ENCODE measurements around the gene PPP3R1.

PPP3R1 gene

DNA sequence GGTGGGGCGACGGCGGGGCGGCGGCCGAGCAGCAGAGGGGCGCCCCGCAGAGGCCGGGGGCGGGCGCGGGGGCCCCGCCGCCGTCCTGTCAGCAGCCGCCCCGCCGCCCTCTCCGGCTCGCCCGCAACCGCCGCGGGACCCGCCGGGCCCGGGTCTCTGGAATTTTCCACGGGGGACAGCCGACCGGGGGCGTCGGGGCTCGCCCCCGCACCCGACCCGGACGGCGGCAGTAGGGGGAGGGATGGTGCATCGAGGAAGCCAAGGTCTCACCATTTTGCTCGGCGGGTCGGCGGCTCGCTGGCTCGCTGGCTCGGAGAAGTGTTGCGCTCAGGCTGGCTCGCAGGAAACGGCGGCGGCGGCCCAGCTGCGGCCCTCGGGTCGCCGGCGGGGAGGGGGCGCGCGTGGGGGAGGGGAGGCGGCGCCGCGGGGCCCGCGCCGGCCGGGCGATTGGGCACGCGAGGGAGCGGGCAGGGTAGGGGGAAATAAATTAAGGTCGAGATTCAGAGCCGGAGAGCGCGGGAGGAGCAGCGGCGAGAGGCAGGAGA is 405 bp downstream of the PPP3R1 start:
- H3K4me1 ChIP-seq (ENCODE audit: low read depth, poor library complexity, severe bottlenecking) = peaks cover 61% of the 10 kb centered on the region
- no peaks in the 10 kb centered on the region for H3K27me3 ChIP-seq (ENCODE audit: insufficient read depth, low read depth)
- peaks cover 57% of the 10 kb centered on the region for H3K79me2 ChIP-seq (ENCODE audit: insufficient read depth, low read depth)
- peak overlapping the region; percentile 91 for H3K27ac ChIP-seq
- no peak overlapping the region for H3K4me2 ChIP-seq
- TF ChIP-seq, protein P1, sequence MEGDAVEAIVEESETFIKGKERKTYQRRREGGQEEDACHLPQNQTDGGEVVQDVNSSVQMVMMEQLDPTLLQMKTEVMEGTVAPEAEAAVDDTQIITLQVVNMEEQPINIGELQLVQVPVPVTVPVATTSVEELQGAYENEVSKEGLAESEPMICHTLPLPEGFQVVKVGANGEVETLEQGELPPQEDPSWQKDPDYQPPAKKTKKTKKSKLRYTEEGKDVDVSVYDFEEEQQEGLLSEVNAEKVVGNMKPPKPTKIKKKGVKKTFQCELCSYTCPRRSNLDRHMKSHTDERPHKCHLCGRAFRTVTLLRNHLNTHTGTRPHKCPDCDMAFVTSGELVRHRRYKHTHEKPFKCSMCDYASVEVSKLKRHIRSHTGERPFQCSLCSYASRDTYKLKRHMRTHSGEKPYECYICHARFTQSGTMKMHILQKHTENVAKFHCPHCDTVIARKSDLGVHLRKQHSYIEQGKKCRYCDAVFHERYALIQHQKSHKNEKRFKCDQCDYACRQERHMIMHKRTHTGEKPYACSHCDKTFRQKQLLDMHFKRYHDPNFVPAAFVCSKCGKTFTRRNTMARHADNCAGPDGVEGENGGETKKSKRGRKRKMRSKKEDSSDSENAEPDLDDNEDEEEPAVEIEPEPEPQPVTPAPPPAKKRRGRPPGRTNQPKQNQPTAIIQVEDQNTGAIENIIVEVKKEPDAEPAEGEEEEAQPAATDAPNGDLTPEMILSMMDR (conservative IDR thresholded peaks at IDR 0.05; ENCODE audit: low read depth, low read length) = no peak
- peak overlapping the region; percentile 66 for H3K4me3 ChIP-seq (IDR thresholded peaks at IDR 0.05; ENCODE audit: insufficient read depth, low read depth, low read length)
- H3K36me3 ChIP-seq (ENCODE audit: insufficient read depth) = no peaks in the 10 kb centered on the region
- H2AFZ ChIP-seq (ENCODE audit: low read depth) = no peak overlapping the region
- H3K9ac ChIP-seq = peak overlapping the region; percentile 86
- peaks cover 40% of the 10 kb centered on the region for H4K20me1 ChIP-seq (ENCODE audit: insufficient read depth)

GRCh38 chr2:68251187-68251854 is 1.0 kb downstream of the PPP3R1 start:
- H2AFZ ChIP-seq (ENCODE audit: low read depth) = peak overlapping the region; percentile 44
- peak overlapping the region; percentile 86 for H3K9ac ChIP-seq
- peaks cover 61% of the 10 kb centered on the region for H3K4me1 ChIP-seq (ENCODE audit: low read depth, poor library complexity, severe bottlenecking)
- H3K27me3 ChIP-seq (ENCODE audit: insufficient read depth, low read depth) = no peaks in the 10 kb centered on the region
- peak overlapping the region; percentile 91 for H3K27ac ChIP-seq
- peak overlapping the region; percentile 66 for H3K4me3 ChIP-seq (IDR thresholded peaks at IDR 0.05; ENCODE audit: insufficient read depth, low read depth, low read length)
- peaks cover 63% of the 10 kb centered on the region for H3K79me2 ChIP-seq (ENCODE audit: insufficient read depth, low read depth)
- TF ChIP-seq, protein P1 (conservative IDR thresholded peaks at IDR 0.05; ENCODE audit: low read depth, low read length) = peak; percentile 80
- peaks cover 46% of the 10 kb centered on the region for H4K20me1 ChIP-seq (ENCODE audit: insufficient read depth)
- peak overlapping the region; percentile 86 for H3K4me2 ChIP-seq
- no peaks in the 10 kb centered on the region for H3K36me3 ChIP-seq (ENCODE audit: insufficient read depth)

DNA sequence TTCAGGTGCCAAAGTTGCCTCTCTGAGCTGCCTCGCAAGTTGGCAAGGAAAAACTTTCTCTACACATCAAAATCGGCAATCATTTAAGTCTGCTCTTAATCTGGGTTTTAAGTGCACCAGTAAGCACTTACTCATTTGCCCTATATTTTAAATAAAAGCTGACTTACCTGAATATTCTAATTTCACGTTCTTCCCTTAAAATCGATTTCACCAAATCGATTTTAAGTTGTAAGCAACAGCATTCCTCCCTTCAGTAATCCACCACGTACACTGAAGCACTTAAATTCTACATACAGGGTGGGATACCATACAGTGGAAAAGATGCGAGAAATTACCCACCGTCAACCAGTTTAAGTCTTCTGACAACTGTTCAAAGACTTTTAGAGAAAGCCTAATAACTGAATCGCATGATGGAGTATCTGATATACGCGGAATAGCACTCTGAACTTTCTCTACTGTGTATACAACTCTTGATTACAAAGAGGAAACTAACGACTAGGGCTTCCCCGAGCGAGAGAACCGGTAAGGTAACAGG is 1.6 kb downstream of the PPP3R1 start:
- H3K4me3 ChIP-seq (IDR thresholded peaks at IDR 0.05; ENCODE audit: insufficient read depth, low read depth, low read length) = peak overlapping the region; percentile 66
- H3K79me2 ChIP-seq (ENCODE audit: insufficient read depth, low read depth) = peaks cover 69% of the 10 kb centered on the region
- peaks cover 61% of the 10 kb centered on the region for H3K4me1 ChIP-seq (ENCODE audit: low read depth, poor library complexity, severe bottlenecking)
- H3K9ac ChIP-seq = peak overlapping the region; percentile 86; the same call in 1 of the 2 replicates
- H3K36me3 ChIP-seq (ENCODE audit: insufficient read depth) = no peaks in the 10 kb centered on the region
- TF ChIP-seq, protein P1 (conservative IDR thresholded peaks at IDR 0.05; ENCODE audit: low read depth, low read length) = no peak
- H3K4me2 ChIP-seq = peak overlapping the region; percentile 86
- no peaks in the 10 kb centered on the region for H3K27me3 ChIP-seq (ENCODE audit: insufficient read depth, low read depth)
- peak overlapping the region; percentile 91 for H3K27ac ChIP-seq
- no peak overlapping the region for H2AFZ ChIP-seq (ENCODE audit: low read depth)
- H4K20me1 ChIP-seq (ENCODE audit: insufficient read depth) = peaks cover 50% of the 10 kb centered on the region

DNA sequence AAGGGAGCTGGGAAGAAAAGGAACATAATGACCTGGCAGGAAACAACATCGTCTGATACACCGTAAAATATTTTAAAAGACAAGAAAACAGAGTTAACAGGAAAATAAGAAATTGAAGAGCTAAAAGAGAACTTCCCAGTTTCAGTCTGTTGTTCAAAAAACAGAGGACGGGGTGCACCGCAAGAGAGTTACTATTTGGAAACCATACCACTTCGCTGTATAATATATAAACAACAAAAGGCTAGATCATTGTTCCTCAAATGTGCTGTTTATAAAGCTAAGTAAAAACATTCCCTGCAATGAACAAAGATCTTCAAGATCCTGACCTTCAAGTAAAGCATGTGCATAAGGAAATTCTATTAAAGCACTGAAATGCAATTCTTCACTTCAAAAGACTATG is 2.1 kb downstream of the PPP3R1 start:
- Histone ChIP-seq H3K9ac (peak overlapping the region; percentile 86; the same call in 1 of the 2 replicates), H3K4me2 (peak overlapping the region; percentile 86), H3K4me1 (ENCODE audit: low read depth, poor library complexity, severe bottlenecking) (peaks cover 61% of the 10 kb centered on the region), H4K20me1 (ENCODE audit: insufficient read depth) (peaks cover 55% of the 10 kb centered on the region), H3K79me2 (ENCODE audit: insufficient read depth, low read depth) (peaks cover 75% of the 10 kb centered on the region), H3K4me3 (IDR thresholded peaks at IDR 0.05; ENCODE audit: insufficient read depth, low read depth, low read length) (peak overlapping the region; percentile 64), H3K27me3 (ENCODE audit: insufficient read depth, low read depth) (no peaks in the 10 kb centered on the region), H3K36me3 (ENCODE audit: insufficient read depth) (no peaks in the 10 kb centered on the region), H2AFZ (ENCODE audit: low read depth) (no peak overlapping the region), H3K27ac (peak overlapping the region; percentile 91; the same call in 1 of the 2 replicates)
- TF ChIP-seq, protein P1 (conservative IDR thresholded peaks at IDR 0.05; ENCODE audit: low read depth, low read length) = no peak
